HG02943 (cell line): ENCODE data around the gene ENO4.

Experiments
- ATAC-seq: cut with Tn5 transposase; IDR thresholded peaks from one replicate; pipeline ENCODE4 v1.9.1; 2021; ENCODE audit warnings: mild to moderate bottlenecking, low read depth, moderate library complexity; ENCODE audit not compliant: unreplicated experiment

The ENO4 gene

GRCh38 chr10:116849248-116850057 is at the start of gene ENO4:
Gene ENO4 (plus strand): TSS chr10:116849499. CDS start chr10:116849567, 68 bp downstream.
- ATAC-seq, result no peak

GRCh38 chr10:116800286-116800929 is 48.9 kb upstream of the ENO4 start:
- ATAC-seq, result no peak

- ATAC-seq, result no peak
These were observed 47.6 kb upstream of the ENO4 start for GRCh38 chr10:116801658-116802057.

- no peak for ATAC-seq
These were observed 46.8 kb upstream of the ENO4 start for GRCh38 chr10:116802474-116802873.

GRCh38 chr10:116802876-116803275 is 46.4 kb upstream of the ENO4 start:
- ATAC-seq, result no peak

GRCh38 chr10:116803451-116804249 is 45.6 kb upstream of the ENO4 start:
- no peak for ATAC-seq

- no peak for ATAC-seq
These were observed 40.6 kb upstream of the ENO4 start for GRCh38 chr10:116808706-116809105.

GRCh38 chr10:116809483-116810119 is 39.7 kb upstream of the ENO4 start:
- no peak for ATAC-seq

- no peak for ATAC-seq
These were observed 39.2 kb upstream of the ENO4 start for GRCh38 chr10:116810120-116810500.

- ATAC-seq, result no peak
These were observed 38.4 kb upstream of the ENO4 start for GRCh38 chr10:116810895-116811294.

GRCh38 chr10:116811691-116812090 is 37.6 kb upstream of the ENO4 start:
- ATAC-seq, result no peak

- ATAC-seq, result no peak
These were observed 33.5 kb upstream of the ENO4 start for GRCh38 chr10:116815641-116816415.

- no peak for ATAC-seq
These were observed 32.1 kb upstream of the ENO4 start for GRCh38 chr10:116817178-116817577.

GRCh38 chr10:116817780-116818343 is 31.4 kb upstream of the ENO4 start:
- no peak for ATAC-seq

GRCh38 chr10:116819999-116820677 is 29.2 kb upstream of the ENO4 start:
- ATAC-seq, result no peak

- ATAC-seq, result no peak
These were observed 23.4 kb upstream of the ENO4 start for GRCh38 chr10:116825901-116826300.

GRCh38 chr10:116826803-116827202 is 22.5 kb upstream of the ENO4 start:
- no peak for ATAC-seq

GRCh38 chr10:116827214-116827671 is 22.1 kb upstream of the ENO4 start:
- ATAC-seq, result no peak

- no peak for ATAC-seq
These were observed 21.2 kb upstream of the ENO4 start for GRCh38 chr10:116828116-116828515.
